NB4 (cell line): ENCODE measurements around the gene HAO1.

ENCODE experiments used
- CTCF ChIP-seq: IDR thresholded peaks from one replicate; pipeline ENCODE4 v1.5.1; 2012; ENCODE audit warnings: low read depth, low read length
- POLR2A ChIP-seq: IDR thresholded peaks from 2 replicates; pipeline ENCODE4 v1.6.1; 2011; ENCODE audit warnings: mild to moderate bottlenecking; ENCODE audit not compliant: insufficient read length; ENCODE audit errors: extremely low read depth

- TF ChIP-seq CTCF, result no peak
- no peak for TF ChIP-seq POLR2A
Observed at GRCh38 chr20:7926323-7926722, 13.9 kb downstream of the HAO1 start.
